HCT116 (cell line): Measurements from ENCODE around the gene TREML1. TPM values are rescaled to one million over a fixed set of nuclear protein-coding genes. Genes with fewer than 3 reads are reported as not detected.

Experiments
- ATAC-seq: fragments of 200-7000 bp; cut with Tn5 transposase; 2 replicates; pipeline ENCODE4 v1.9.1; 2020; ENCODE audit warnings: mild to moderate bottlenecking, moderate library complexity
- BruUV-seq: library from RNA; stranded (reverse); fragments of 400-500 nt; replicated peaks from 2 replicates; lab custom pipeline; 2021; lab: Mats Ljungman, UMichigan
- CTCF ChIA-PET: fragments of 300-600 bp; sonication (Branson Sonifier 250); formaldehyde crosslinking; loops from one replicate; lab custom pipeline; 2021; ENCODE audit warnings: antibody characterized with exemption; lab: Charles Lee
- POLR2A ChIA-PET: fragments of 300-600, 350-600 bp; sonication (Branson Sonifier 250); formaldehyde crosslinking; loops from one replicate; lab custom pipeline; 2021; ENCODE audit warnings: antibody characterized with exemption; lab: Charles Lee
- RAD21 ChIA-PET, 2 experiments: fragments of 300-600 bp; sonication (Branson Sonifier 250); formaldehyde crosslinking; loops; one replicate each; lab custom pipeline; 2023; ENCODE audit warnings: low total read pairs in 2 of 2; ENCODE audit not compliant: uncharacterized antibody in 2 of 2, unreplicated experiment in 2 of 2, low non-redundant PET in 1 of 2; lab: Charles Lee
- DNase-seq: peaks from one replicate; pipeline ENCODE4 v3.0.0-alpha.2; 2010; ENCODE audit warnings: low read depth, low spot score
- H2AFZ ChIP-seq: fragments of 200-600 bp; shearing (Covaris generic), sonication (generic); 2 replicates; pipeline ENCODE4 v1.6.1; 2017; ENCODE audit warnings: low read depth, mixed run types, mixed read lengths, antibody characterized with exemption, low read length; ENCODE audit not compliant: poor library complexity, severe bottlenecking
- H3K27ac ChIP-seq: 2 replicates; pipeline ENCODE4 v1.5.1; 2012; ENCODE audit warnings: low read depth, low read length
- H3K27me3 ChIP-seq: fragments of 200-600 bp; sonication (generic); 2 replicates; pipeline ENCODE4 v1.6.1; 2016; ENCODE audit warnings: mixed run types, low read length, mixed read lengths; ENCODE audit not compliant: insufficient read depth
- H3K36me3 ChIP-seq, 2 experiments: fragments of 200-500 bp in 1 of 2; fragments of 200-600 bp in 1 of 2; sonication (Bioruptor generic) in 1 of 2; sonication (generic) in 1 of 2; 2 replicates each; pipeline versions ENCODE4 v1.5.1 to v1.6.1; 2014 to 2016; ENCODE audit warnings: low read length in 2 of 2, inconsistent platforms in 1 of 2, mixed read lengths in 1 of 2, mixed run types in 1 of 2; ENCODE audit not compliant: insufficient read depth in 2 of 2, control insufficient read depth in 1 of 2
- H3K4me1 ChIP-seq, 2 experiments: fragments of 200-600 bp in 1 of 2; sonication (generic) in 1 of 2; 2 replicates each; pipeline versions ENCODE4 v1.5.1 to v1.6.1; 2012 to 2017; ENCODE audit warnings: low read length in 2 of 2, inconsistent platforms in 1 of 2, mild to moderate bottlenecking in 1 of 2, mixed read lengths in 1 of 2, mixed run types in 1 of 2, moderate library complexity in 1 of 2; ENCODE audit not compliant: insufficient read depth in 2 of 2, control insufficient read depth in 1 of 2
- H3K4me2 ChIP-seq: fragments of 200-600 bp; sonication (generic); 2 replicates; pipeline ENCODE4 v1.6.1; 2017; ENCODE audit warnings: mixed run types, low read length, mixed read lengths
- H3K4me3 ChIP-seq, 2 experiments: fragments of 200-600 bp in 1 of 2; sonication (generic) in 1 of 2; replicated peaks in 1 of 2; 2 replicates each; pipeline ENCODE4 v1.5.1; 2011 to 2016; ENCODE audit warnings: low read length in 2 of 2, control low read depth in 1 of 2, low read depth in 1 of 2, mild to moderate bottlenecking in 1 of 2, mixed read lengths in 1 of 2, mixed run types in 1 of 2
- H3K79me2 ChIP-seq: fragments of 200-600 bp; sonication (generic); 2 replicates; pipeline ENCODE4 v1.6.1; 2017; ENCODE audit warnings: mild to moderate bottlenecking, mixed run types, low read length, moderate library complexity, mixed read lengths; ENCODE audit not compliant: insufficient read depth
- H3K9ac ChIP-seq: fragments of 200-600 bp; sonication (generic); 2 replicates; pipeline ENCODE4 v1.6.1; 2016; ENCODE audit warnings: low read length, mixed read lengths
- H3K9me2 ChIP-seq: fragments of 200-600 bp; sonication (generic), shearing (Covaris generic); 2 replicates; pipeline ENCODE4 v1.6.1; 2017; ENCODE audit warnings: mixed run types, mild to moderate bottlenecking, moderate library complexity; ENCODE audit not compliant: insufficient read depth
- H3K9me3 ChIP-seq, 2 experiments: fragments of 200-500 bp in 1 of 2; fragments of 200-600 bp in 1 of 2; sonication (Bioruptor generic) in 1 of 2; sonication (generic) in 1 of 2; 2 replicates each; pipeline ENCODE4 v1.6.1; 2014 to 2017; ENCODE audit warnings: low read length in 2 of 2, mixed read lengths in 2 of 2, inconsistent platforms in 1 of 2, low read depth in 1 of 2, mild to moderate bottlenecking in 1 of 2, mixed run types in 1 of 2, moderate library complexity in 1 of 2; ENCODE audit not compliant: control insufficient read depth in 1 of 2, insufficient read depth in 1 of 2
- H4K20me1 ChIP-seq: fragments of 200-600 bp; sonication (generic), shearing (Covaris generic); 2 replicates; pipeline ENCODE4 v1.6.1; 2017; ENCODE audit warnings: mixed run types, mild to moderate bottlenecking, moderate library complexity; ENCODE audit not compliant: insufficient read depth
- CBX3 ChIP-seq: IDR thresholded peaks from 2 replicates; pipeline ENCODE4 v1.6.1; 2012; ENCODE audit warnings: low read depth
- CEBPB ChIP-seq: IDR thresholded peaks from 2 replicates; pipeline ENCODE4 v1.6.1; 2012; ENCODE audit warnings: low read depth
- EGR1 ChIP-seq: IDR thresholded peaks from 2 replicates; pipeline ENCODE4 v1.6.1; 2012; ENCODE audit warnings: low read depth
- ELF1 ChIP-seq: IDR thresholded peaks from 2 replicates; pipeline ENCODE4 v1.6.1; 2012; ENCODE audit warnings: low read depth, borderline replicate concordance
- FOSL1 ChIP-seq: IDR thresholded peaks from 2 replicates; pipeline ENCODE4 v1.6.1; 2012; ENCODE audit warnings: low read depth
- POLR2AphosphoS5 ChIP-seq: IDR thresholded peaks from 2 replicates; pipeline ENCODE4 v1.6.1; 2011; ENCODE audit warnings: mild to moderate bottlenecking, low read depth, low read length, moderate library complexity
- SIN3A ChIP-seq: IDR thresholded peaks from 2 replicates; pipeline ENCODE4 v1.6.1; 2012; ENCODE audit warnings: low read depth
- SP1 ChIP-seq: IDR thresholded peaks from 2 replicates; pipeline ENCODE4 v1.6.1; 2012; ENCODE audit warnings: low read depth
- SRF ChIP-seq: IDR thresholded peaks from 2 replicates; pipeline ENCODE4 v1.6.1; 2012; ENCODE audit warnings: low read depth
- ZFX ChIP-seq: fragments of 450-650 bp; IDR thresholded peaks from 2 replicates; pipeline ENCODE4 v1.6.1; 2017
- intact Hi-C: fragments of 100-400 bp; cut with micrococcal nuclease; formaldehyde crosslinking; loops from 2 replicates; pipeline ENCODE4 v1.10.0; 2022
- total RNA-seq: library from RNA; stranded (reverse); gene quantifications from one replicate; pipeline ENCODE4 v1.2.1, GENCODE V29; 2021; ENCODE audit not compliant: unreplicated experiment
- TF ChIP-seq, protein P1 (sequence below): IDR thresholded peaks from 2 replicates; pipeline ENCODE4 v1.6.1; 2012; ENCODE audit warnings: low read depth
- TF ChIP-seq, protein P2 (sequence below): IDR thresholded peaks from 2 replicates; pipeline ENCODE4 v1.6.1; 2012
- TF ChIP-seq, protein P3 (sequence below): IDR thresholded peaks from 2 replicates; pipeline ENCODE4 v1.6.1; 2012

Gene TREML1
- total RNA-seq, 1 experiment from 2014 or later, result not detected

DNA sequence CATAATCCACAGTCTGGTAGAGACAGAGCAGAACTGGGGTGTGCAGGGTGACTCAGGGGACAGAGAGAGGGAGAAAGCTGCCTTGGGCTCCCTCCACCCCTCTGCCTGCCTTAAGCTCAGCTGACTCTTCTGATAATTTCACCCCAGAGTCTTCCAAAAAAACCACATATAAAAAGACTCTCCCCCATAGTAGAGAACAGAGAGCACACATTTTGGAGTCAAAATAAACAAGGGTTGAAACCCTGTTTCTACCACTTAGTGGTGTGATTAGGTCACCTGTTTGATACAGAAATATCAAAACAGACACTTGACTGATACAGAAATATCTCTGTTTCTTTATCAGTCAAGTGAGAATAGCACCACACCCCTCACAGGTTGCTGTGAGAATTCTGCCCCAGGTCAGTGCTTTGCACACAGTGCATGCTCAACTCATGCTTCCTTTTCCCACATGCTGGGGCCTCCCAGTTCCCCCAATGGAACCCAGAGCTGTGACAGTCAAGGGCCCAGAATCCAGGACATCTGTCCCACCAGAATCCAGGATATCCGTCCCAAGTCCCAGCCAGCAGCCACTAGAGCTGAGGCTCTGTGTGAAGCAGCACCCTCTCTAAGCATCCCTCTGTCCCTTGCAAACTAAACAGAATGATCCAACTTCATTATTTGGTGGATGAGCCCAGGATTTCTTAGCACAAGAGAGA is 45.6 kb upstream of the TREML1 start:
- no peak overlapping the region for H3K9ac ChIP-seq
- no peaks in the 10 kb centered on the region for H3K79me2 ChIP-seq
- H3K36me3 ChIP-seq, result no peaks in the 10 kb centered on the region
- RAD21 ChIA-PET, result no interaction called here
- no peaks in the 10 kb centered on the region for H3K4me1 ChIP-seq
- H4K20me1 ChIP-seq, result no peaks in the 10 kb centered on the region
- no peak for ATAC-seq
- H3K4me2 ChIP-seq, result no peak overlapping the region
- TF ChIP-seq ELF1 (no peak), SRF (no peak), CEBPB (no peak), ZFX (no peak), CBX3 (no peak), FOSL1 (no peak), EGR1 (no peak), SP1 (no peak), POLR2AphosphoS5 (no peak), SIN3A (no peak)
- TF ChIP-seq, protein P1, sequence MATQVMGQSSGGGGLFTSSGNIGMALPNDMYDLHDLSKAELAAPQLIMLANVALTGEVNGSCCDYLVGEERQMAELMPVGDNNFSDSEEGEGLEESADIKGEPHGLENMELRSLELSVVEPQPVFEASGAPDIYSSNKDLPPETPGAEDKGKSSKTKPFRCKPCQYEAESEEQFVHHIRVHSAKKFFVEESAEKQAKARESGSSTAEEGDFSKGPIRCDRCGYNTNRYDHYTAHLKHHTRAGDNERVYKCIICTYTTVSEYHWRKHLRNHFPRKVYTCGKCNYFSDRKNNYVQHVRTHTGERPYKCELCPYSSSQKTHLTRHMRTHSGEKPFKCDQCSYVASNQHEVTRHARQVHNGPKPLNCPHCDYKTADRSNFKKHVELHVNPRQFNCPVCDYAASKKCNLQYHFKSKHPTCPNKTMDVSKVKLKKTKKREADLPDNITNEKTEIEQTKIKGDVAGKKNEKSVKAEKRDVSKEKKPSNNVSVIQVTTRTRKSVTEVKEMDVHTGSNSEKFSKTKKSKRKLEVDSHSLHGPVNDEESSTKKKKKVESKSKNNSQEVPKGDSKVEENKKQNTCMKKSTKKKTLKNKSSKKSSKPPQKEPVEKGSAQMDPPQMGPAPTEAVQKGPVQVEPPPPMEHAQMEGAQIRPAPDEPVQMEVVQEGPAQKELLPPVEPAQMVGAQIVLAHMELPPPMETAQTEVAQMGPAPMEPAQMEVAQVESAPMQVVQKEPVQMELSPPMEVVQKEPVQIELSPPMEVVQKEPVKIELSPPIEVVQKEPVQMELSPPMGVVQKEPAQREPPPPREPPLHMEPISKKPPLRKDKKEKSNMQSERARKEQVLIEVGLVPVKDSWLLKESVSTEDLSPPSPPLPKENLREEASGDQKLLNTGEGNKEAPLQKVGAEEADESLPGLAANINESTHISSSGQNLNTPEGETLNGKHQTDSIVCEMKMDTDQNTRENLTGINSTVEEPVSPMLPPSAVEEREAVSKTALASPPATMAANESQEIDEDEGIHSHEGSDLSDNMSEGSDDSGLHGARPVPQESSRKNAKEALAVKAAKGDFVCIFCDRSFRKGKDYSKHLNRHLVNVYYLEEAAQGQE, result no peak
- TF ChIP-seq, protein P2, sequence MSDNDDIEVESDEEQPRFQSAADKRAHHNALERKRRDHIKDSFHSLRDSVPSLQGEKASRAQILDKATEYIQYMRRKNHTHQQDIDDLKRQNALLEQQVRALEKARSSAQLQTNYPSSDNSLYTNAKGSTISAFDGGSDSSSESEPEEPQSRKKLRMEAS, result no peak
- TF ChIP-seq, protein P3, sequence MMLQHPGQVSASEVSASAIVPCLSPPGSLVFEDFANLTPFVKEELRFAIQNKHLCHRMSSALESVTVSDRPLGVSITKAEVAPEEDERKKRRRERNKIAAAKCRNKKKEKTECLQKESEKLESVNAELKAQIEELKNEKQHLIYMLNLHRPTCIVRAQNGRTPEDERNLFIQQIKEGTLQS, result no peak
- H3K9me2 ChIP-seq, result no peaks in the 10 kb centered on the region
- H3K4me3 ChIP-seq, result no peak overlapping the region
- H3K9me3 ChIP-seq, result no peaks in the 10 kb centered on the region
- no peak overlapping the region for H2AFZ ChIP-seq
- POLR2A ChIA-PET, result interaction anchor here (0.5 kb wide), 1 partner anchor 106 kb away, joined by 3 read pairs; no protein-coding TSS in a partner anchor
- no peak overlapping the region for H3K27ac ChIP-seq
- intact Hi-C loops, result no loop called here
- no peak for DNase-seq
- CTCF ChIA-PET, result interaction anchor here (1.3 kb wide), 1 partner anchor 8 kb away, joined by 5 read pairs; no protein-coding TSS in a partner anchor
- no TSS peak for BruUV-seq
- H3K27me3 ChIP-seq, result peaks cover 36% of the 10 kb centered on the region
